Stimulated activated CD4-positive, alpha-beta T cell treated with anti-CD3 and anti-CD28 coated beads, TNF-alpha, amount 100 ng/mL, for 48 hours (primary cell): Measurements from ENCODE around the gene TSPAN14.
"Not testable (repeated sequence)": the region's sequence is repeated elsewhere in the genome, so short reads cannot be mapped to it uniquely, and the experiment has no call there.

Source experiments
- DNase-seq, 3 donors: peaks; one replicate each; pipeline ENCODE4 v3.0.0-alpha.2; 2020; ENCODE audit warnings: low read depth in 3 of 3

TSPAN14 gene

GRCh38 chr10:80468806-80469421 lies 14.8 kb downstream of the TSPAN14 start:
- DNase-seq, result no peak

GRCh38 chr10:80470266-80470665 lies 16.2 kb downstream of the TSPAN14 start:
- DNase-seq, result no peak

GRCh38 chr10:80471001-80471400 lies 16.9 kb downstream of the TSPAN14 start:
- DNase-seq, result no peak

DNA sequence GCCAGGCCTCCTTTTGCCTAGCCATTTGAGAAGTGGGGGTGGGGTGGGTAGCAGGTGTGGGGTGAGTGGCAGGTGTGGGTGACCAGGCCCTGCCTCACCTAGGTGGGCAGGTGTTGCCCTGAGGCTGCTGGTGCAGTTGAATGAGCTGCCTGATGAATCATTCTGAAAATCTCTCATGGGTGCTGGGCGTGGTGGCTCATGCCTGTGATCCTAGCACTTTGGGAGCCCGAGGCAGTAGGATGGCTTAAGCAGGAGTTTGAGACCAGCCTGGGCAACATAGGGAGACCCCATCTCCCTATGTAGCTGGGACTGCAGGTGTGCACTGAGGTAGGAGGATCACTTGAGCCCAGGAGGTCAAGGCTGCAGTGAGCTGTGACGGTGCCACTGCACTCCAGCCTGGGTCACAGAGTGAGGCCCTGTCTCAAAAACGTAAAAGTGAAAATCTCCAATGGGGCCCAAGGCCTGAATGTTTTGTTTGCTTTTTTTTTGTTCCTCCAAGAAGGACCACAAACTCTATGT lies 17.7 kb downstream of the TSPAN14 start:
- DNase-seq, result no peak

GRCh38 chr10:80472234-80473095 lies 18.4 kb downstream of the TSPAN14 start:
- no peak for DNase-seq

GRCh38 chr10:80473096-80473657 lies 19.1 kb downstream of the TSPAN14 start:
- no peak for DNase-seq

GRCh38 chr10:80473692-80474596 lies 19.8 kb downstream of the TSPAN14 start:
- no peak for DNase-seq

GRCh38 chr10:80474597-80474910 lies 20.4 kb downstream of the TSPAN14 start:
- no peak for DNase-seq

GRCh38 chr10:80474941-80475340 lies 20.8 kb downstream of the TSPAN14 start:
- DNase-seq, result no peak

DNA sequence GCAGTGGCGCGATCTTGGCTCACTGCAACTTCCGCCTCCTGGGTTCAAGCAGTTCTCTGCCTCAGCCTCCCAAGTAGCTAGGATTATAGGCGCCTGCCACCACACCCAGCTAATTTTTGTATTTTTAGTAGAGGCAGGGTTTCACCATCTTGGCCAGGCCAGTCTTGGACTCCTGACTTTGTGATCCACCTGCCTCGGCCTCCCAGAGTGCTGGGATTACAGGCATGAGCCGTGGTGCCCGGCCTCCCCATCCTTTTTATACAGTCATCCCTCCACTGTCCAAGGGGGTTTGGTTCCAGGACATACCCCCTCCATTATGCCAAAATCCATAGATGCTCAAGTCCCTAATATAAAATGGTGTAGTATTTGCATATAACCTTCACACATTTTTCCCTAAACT lies 21.5 kb downstream of the TSPAN14 start:
- DNase-seq, result not testable (repeated sequence)

DNA sequence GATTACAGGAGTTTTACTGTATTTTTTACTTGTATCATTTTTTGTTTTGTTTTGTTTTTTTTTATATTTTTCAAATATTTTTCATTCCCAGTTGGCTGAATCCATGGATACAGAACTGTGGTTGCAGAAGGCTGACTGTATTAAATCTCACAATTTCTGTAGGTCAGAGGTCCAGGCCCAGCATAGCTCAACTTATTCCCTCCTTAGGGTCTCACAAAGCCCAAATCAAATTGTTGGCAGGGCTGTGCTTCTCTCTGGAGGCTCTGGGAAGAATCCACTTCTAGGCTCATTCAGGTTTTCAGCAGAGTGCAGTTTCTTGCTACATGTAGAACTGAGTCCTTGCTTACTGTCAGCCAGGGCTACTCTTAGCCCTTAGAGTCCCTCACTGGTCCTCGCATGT lies 22.6 kb downstream of the TSPAN14 start:
- DNase-seq, result no peak

DNA sequence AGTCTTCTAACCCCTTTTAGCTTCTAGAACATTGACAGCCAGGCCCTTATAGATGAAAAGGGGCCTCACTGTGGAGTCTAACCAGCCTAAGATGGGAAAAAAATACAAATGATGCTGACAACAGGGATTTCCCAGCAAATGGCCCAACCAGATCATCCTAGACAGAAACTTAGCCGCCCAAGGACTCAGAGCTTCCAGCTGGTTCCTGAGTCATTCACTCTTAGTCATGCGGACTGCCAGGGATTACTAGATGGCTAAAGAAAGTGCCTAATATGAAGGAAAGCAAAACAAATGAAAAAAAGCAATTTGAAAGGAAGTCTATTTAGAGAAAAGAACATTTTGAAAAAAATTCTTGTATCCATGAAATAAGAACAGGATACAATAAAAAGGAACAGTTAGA lies 23.7 kb downstream of the TSPAN14 start:
- DNase-seq, result no peak

DNA sequence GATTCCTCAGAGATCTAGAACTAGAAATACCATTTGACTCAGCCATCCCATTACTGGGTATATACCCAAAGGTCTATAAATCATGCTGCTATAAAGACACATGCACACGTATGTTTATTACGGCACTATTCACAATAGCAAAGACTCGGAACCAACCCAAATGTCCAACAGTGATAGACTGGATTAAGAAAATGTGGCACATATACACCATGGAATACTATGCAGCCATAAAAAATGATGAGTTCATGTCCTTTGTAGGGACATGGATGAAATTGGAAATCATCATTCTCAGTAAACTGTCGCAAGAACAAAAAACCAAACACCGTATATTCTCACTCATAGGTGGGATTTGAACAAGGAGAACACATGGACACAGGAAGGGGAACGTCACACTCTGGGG lies 26.3 kb downstream of the TSPAN14 start:
- DNase-seq, result not testable (repeated sequence)

DNA sequence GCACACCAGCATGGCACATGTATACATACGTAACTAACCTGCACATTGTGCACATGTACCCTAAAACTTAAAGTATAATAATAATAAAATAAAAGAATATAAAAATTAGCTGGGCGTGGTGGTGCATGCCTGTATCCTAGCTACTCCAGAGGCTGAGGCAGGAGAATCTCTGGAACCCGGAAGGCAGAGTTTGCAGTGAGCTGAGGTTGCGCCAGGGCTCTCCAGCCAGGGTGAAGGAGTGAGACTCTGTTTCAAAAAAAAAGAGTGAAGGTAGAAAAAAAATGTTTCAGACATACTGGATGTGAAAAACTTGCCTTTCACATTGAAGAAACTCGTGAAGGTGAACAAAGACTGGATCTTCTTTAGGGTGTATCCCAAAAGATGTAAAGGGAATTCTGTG lies 26.7 kb downstream of the TSPAN14 start:
- no peak for DNase-seq

DNA sequence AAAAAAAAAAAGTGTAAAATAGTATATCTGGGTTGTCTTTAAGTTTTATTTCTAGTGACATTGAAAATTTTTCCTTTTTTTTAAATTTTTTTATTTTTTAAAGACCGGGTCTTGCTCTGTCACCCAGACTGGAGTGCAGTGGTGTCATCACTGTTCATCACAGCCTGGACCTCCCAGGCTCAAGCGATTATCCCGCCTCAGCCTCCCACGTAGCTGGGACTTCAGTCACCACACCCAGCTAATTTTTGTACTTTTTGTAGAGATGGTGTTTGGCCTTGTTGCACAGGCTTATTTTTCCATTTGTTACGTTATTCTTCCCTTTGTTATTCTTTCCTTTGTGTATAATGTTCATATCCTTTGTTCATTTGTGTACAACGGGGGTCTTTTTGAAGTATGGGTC lies 30.1 kb downstream of the TSPAN14 start:
- no peak for DNase-seq

- DNase-seq, result no peak
Measured at GRCh38 chr10:80484676-80485075, 30.6 kb downstream of the TSPAN14 start.

- no peak for DNase-seq
Measured at GRCh38 chr10:80485076-80485945, 31.2 kb downstream of the TSPAN14 start.

GRCh38 chr10:80485946-80486764 lies 32.0 kb downstream of the TSPAN14 start:
- no peak for DNase-seq

GRCh38 chr10:80486785-80487420 lies 32.8 kb downstream of the TSPAN14 start:
- no peak for DNase-seq

DNA sequence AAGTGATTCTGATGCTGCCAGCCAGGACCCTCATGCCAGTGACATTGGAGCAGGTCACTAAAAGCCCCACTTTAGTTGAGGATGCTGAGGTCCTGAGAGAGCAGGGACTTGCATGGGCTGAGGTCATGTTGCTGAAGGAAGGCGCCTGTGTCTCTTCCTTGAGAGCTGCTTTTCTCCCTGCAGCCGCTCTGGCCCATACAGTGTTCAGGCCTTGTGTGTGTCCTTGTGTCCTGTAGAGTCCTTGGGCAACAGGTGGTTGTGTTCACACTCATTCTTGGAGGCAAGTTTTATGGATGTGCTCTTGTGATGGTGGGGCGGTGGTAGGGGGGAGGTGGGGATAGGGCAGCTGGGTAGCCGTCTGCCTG lies 33.3 kb downstream of the TSPAN14 start:
- DNase-seq, result no peak
